ENCODE measurements around the gene RAN.

The RAN gene

GRCh38 chr12:130920723-130921381 lies 49.0 kb downstream of the RAN start:
- H3K4me3 ChIP-seq: no peak overlapping the region
- H3K27ac ChIP-seq: peak overlapping the region in 5 of 21 experiments; percentile 13 to 85 (median 74)

- H3K4me3 ChIP-seq: no peak overlapping the region
- H3K27ac ChIP-seq: peak overlapping the region in 3 of 21 experiments; percentile 12 to 85 (median 74)
Observed at GRCh38 chr12:130922511-130922953, 50.7 kb downstream of the RAN start.

GRCh38 chr12:130924966-130925665 lies 53.2 kb downstream of the RAN start:
- Histone ChIP-seq H3K4me3 (no peak overlapping the region), H3K27ac (no peak overlapping the region)

- H3K27ac ChIP-seq: no peak overlapping the region
Observed at GRCh38 chr12:130925666-130926015, 53.8 kb downstream of the RAN start.

More at GRCh38 chr12:130925666-130926015, 53.8 kb downstream of the RAN start:
- H3K4me3 ChIP-seq: no peak overlapping the region

Data from skin epidermis (tissue), 12 donors.